Neural cell (in vitro differentiated cells): ENCODE data around the gene RRBP1. TPM values are rescaled to one million over a fixed set of nuclear protein-coding genes. Genes with fewer than 3 reads are reported as not detected.

ENCODE experiments used
- H2AFZ ChIP-seq: fragments of 200-600, 300-800 bp; sonication (generic), shearing (Covaris generic); 2 replicates; pipeline ENCODE4 v1.6.0; 2014; ENCODE audit warnings: low read depth, mild to moderate bottlenecking, antibody characterized with exemption, low read length, moderate library complexity
- H3F3A ChIP-seq: fragments of 200-600 bp; shearing (Covaris generic); 2 replicates; pipeline ENCODE4 v1.6.1; 2016; ENCODE audit warnings: mild to moderate bottlenecking, moderate library complexity, mixed read lengths, antibody characterized with exemption, low read length; ENCODE audit not compliant: insufficient read depth, poor library complexity, severe bottlenecking
- H3K27ac ChIP-seq: fragments of 200-600, 300-800 bp; sonication (generic), shearing (Covaris generic); 2 replicates; pipeline ENCODE4 v1.5.1; 2014; ENCODE audit warnings: mild to moderate bottlenecking, low read length, moderate library complexity
- H3K27me3 ChIP-seq: fragments of 300-800, 200-600 bp; sonication (generic), shearing (Covaris generic); 2 replicates; pipeline ENCODE4 v1.6.0; 2014; ENCODE audit warnings: mild to moderate bottlenecking, low read depth, low read length, moderate library complexity; ENCODE audit not compliant: insufficient read depth
- H3K36me3 ChIP-seq: fragments of 300-800, 200-600 bp; sonication (generic), shearing (Covaris generic); 2 replicates; pipeline ENCODE4 v1.5.1; 2014; ENCODE audit warnings: mild to moderate bottlenecking, antibody characterized with exemption, low read length, moderate library complexity; ENCODE audit not compliant: insufficient read depth
- H3K4me2 ChIP-seq: fragments of 300-800, 200-600 bp; sonication (generic), shearing (Covaris generic); 2 replicates; pipeline ENCODE4 v1.6.0; 2014; ENCODE audit warnings: mild to moderate bottlenecking, low read length
- H3K4me3 ChIP-seq: fragments of 300-800, 200-600 bp; sonication (generic), shearing (Covaris generic); 2 replicates; pipeline ENCODE4 v1.5.1; 2014; ENCODE audit warnings: mild to moderate bottlenecking, low read length, moderate library complexity
- H3K79me2 ChIP-seq: fragments of 200-600 bp; shearing (Covaris generic); replicated peaks from 2 replicates; pipeline ENCODE4 v1.6.0; 2014; ENCODE audit warnings: mild to moderate bottlenecking, low read length, moderate library complexity; ENCODE audit not compliant: insufficient read depth
- H3K9ac ChIP-seq: fragments of 300-800, 200-600 bp; sonication (generic), shearing (Covaris generic); 2 replicates; pipeline ENCODE4 v1.6.1; 2016; ENCODE audit warnings: mild to moderate bottlenecking, low read length, mixed read lengths
- H3K9me2 ChIP-seq: fragments of 200-600 bp; shearing (Covaris generic); 2 replicates; pipeline ENCODE4 v1.6.1; 2016; ENCODE audit warnings: mild to moderate bottlenecking, low read length, mixed read lengths; ENCODE audit not compliant: insufficient read depth
- H3K9me3 ChIP-seq: fragments of 200-600, 300-800 bp; sonication (generic), shearing (Covaris generic); 2 replicates; pipeline ENCODE4 v1.6.1; 2016; ENCODE audit warnings: mild to moderate bottlenecking, mixed run types, low read length, moderate library complexity, mixed read lengths
- H4K20me1 ChIP-seq: fragments of 200-600 bp; shearing (Covaris generic); 2 replicates; pipeline ENCODE4 v1.6.1; 2016; ENCODE audit warnings: mild to moderate bottlenecking, mixed run types; ENCODE audit not compliant: insufficient read depth
- EP300 ChIP-seq: fragments of 450-650 bp; conservative IDR thresholded peaks from 2 replicates; pipeline ENCODE4 v1.6.1; 2014; ENCODE audit warnings: antibody characterized with exemption, mild to moderate bottlenecking, moderate library complexity; ENCODE audit not compliant: poor library complexity, severe bottlenecking
- EZH2 ChIP-seq: fragments of 200-600, 300-800 bp; shearing (Covaris generic), sonication (generic); IDR thresholded peaks from 2 replicates; pipeline ENCODE4 v1.6.1; 2014; ENCODE audit warnings: antibody characterized with exemption, low read length, borderline replicate concordance, mild to moderate bottlenecking; ENCODE audit not compliant: insufficient read depth, poor library complexity, severe bottlenecking
- MXI1 ChIP-seq: fragments of 450-650 bp; conservative IDR thresholded peaks from 2 replicates; pipeline ENCODE4 v1.6.1; 2014; ENCODE audit warnings: antibody characterized with exemption, mild to moderate bottlenecking; ENCODE audit not compliant: poor library complexity, severe bottlenecking
- POLR2AphosphoS5 ChIP-seq: IDR thresholded peaks from 2 replicates; pipeline ENCODE4 v1.6.1; 2012
- RAD21 ChIP-seq: fragments of 450-650 bp; conservative IDR thresholded peaks from 2 replicates; pipeline ENCODE4 v1.6.1; 2014; ENCODE audit warnings: antibody characterized with exemption, mild to moderate bottlenecking, moderate library complexity
- SMC3 ChIP-seq: fragments of 450-650 bp; conservative IDR thresholded peaks from 2 replicates; pipeline ENCODE4 v1.6.1; 2014; ENCODE audit warnings: antibody characterized with exemption, mild to moderate bottlenecking, moderate library complexity; ENCODE audit not compliant: poor library complexity
- TAF1 ChIP-seq: IDR thresholded peaks from 2 replicates; pipeline ENCODE4 v1.6.1; 2012; ENCODE audit warnings: low read depth
- polyA plus RNA-seq: library from polyadenylated mRNA; depleted of rRNA; stranded (reverse); fragments of >200 nt; gene quantifications from 2 replicates; pipeline ENCODE4 v1.2.3, GENCODE V29; 2014
- TF ChIP-seq, protein P1 (sequence below): IDR thresholded peaks from 2 replicates; pipeline ENCODE4 v1.6.1; 2012; ENCODE audit warnings: borderline replicate concordance
- TF ChIP-seq, protein P2 (sequence below): fragments of 450-650 bp; IDR thresholded peaks from 2 replicates; pipeline ENCODE4 v1.5.1; 2014; ENCODE audit warnings: antibody characterized with exemption, mild to moderate bottlenecking, moderate library complexity; ENCODE audit not compliant: poor library complexity, severe bottlenecking

Gene RRBP1
- polyA plus RNA-seq, 1 donor from 2014 or later: 2.2 TPM

DNA sequence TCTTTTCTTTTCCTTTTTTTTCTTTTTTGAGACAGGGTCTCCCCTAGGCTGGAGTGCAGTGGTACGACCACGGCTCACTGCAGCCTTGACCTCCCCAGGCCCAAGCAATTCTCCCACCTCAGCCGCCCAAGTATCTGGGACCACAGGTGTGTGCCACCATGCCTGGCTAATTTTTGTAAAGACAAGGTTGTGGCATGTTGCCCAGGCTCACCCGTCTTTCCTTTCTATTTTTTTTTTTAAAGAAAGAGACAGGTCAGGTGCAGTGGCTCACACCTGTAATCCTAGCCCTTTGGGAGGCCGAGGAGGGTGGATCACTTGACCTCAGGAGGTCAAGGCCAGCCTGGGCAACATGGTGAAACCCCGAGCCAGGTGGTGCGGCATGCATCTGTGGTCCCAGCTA is 34.3 kb upstream of the RRBP1 start:
- H3K36me3 ChIP-seq: no peaks in the 10 kb centered on the region
- no peaks in the 10 kb centered on the region for H4K20me1 ChIP-seq
- no peak overlapping the region for H3K4me3 ChIP-seq
- no peaks in the 10 kb centered on the region for H3F3A ChIP-seq
- TF ChIP-seq EZH2 (no peak), MXI1 (no peak), TAF1 (no peak), POLR2AphosphoS5 (no peak), SMC3 (no peak), EP300 (no peak), RAD21 (no peak)
- TF ChIP-seq, protein P1, sequence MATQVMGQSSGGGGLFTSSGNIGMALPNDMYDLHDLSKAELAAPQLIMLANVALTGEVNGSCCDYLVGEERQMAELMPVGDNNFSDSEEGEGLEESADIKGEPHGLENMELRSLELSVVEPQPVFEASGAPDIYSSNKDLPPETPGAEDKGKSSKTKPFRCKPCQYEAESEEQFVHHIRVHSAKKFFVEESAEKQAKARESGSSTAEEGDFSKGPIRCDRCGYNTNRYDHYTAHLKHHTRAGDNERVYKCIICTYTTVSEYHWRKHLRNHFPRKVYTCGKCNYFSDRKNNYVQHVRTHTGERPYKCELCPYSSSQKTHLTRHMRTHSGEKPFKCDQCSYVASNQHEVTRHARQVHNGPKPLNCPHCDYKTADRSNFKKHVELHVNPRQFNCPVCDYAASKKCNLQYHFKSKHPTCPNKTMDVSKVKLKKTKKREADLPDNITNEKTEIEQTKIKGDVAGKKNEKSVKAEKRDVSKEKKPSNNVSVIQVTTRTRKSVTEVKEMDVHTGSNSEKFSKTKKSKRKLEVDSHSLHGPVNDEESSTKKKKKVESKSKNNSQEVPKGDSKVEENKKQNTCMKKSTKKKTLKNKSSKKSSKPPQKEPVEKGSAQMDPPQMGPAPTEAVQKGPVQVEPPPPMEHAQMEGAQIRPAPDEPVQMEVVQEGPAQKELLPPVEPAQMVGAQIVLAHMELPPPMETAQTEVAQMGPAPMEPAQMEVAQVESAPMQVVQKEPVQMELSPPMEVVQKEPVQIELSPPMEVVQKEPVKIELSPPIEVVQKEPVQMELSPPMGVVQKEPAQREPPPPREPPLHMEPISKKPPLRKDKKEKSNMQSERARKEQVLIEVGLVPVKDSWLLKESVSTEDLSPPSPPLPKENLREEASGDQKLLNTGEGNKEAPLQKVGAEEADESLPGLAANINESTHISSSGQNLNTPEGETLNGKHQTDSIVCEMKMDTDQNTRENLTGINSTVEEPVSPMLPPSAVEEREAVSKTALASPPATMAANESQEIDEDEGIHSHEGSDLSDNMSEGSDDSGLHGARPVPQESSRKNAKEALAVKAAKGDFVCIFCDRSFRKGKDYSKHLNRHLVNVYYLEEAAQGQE: no peak
- TF ChIP-seq, protein P2, sequence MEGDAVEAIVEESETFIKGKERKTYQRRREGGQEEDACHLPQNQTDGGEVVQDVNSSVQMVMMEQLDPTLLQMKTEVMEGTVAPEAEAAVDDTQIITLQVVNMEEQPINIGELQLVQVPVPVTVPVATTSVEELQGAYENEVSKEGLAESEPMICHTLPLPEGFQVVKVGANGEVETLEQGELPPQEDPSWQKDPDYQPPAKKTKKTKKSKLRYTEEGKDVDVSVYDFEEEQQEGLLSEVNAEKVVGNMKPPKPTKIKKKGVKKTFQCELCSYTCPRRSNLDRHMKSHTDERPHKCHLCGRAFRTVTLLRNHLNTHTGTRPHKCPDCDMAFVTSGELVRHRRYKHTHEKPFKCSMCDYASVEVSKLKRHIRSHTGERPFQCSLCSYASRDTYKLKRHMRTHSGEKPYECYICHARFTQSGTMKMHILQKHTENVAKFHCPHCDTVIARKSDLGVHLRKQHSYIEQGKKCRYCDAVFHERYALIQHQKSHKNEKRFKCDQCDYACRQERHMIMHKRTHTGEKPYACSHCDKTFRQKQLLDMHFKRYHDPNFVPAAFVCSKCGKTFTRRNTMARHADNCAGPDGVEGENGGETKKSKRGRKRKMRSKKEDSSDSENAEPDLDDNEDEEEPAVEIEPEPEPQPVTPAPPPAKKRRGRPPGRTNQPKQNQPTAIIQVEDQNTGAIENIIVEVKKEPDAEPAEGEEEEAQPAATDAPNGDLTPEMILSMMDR: no peak
- no peaks in the 10 kb centered on the region for H3K9me2 ChIP-seq
- no peak overlapping the region for H3K27ac ChIP-seq
- no peaks in the 10 kb centered on the region for H3K27me3 ChIP-seq
- no peak overlapping the region for H3K4me2 ChIP-seq
- H3K79me2 ChIP-seq: no peaks in the 10 kb centered on the region
- H3K9me3 ChIP-seq: no peaks in the 10 kb centered on the region
- H2AFZ ChIP-seq: no peak overlapping the region
- no peak overlapping the region for H3K9ac ChIP-seq

DNA sequence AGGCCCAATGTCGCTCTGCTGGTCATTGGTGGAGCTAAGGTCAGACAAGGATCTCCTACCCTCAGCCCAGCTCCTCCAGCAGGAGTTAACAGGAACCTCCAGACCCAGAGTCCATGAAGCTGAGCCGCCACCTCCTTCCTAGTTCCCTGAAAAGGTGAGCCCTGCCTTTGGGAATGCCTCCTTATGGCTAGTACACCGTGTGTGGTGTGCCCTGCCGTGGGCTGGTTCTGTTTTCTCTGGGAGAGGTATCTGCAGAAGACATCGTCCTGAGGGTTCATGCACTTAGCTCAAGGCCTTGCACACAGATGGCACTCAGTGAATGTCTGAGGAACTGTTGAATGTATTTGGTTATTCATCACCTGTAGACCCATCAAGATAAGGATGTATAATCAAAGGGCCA is 33.0 kb upstream of the RRBP1 start:
- Histone ChIP-seq H3K27ac (no peak overlapping the region), H3K79me2 (no peaks in the 10 kb centered on the region), H3K36me3 (no peaks in the 10 kb centered on the region), H3K4me2 (no peak overlapping the region), H3F3A (no peaks in the 10 kb centered on the region), H3K9me3 (no peaks in the 10 kb centered on the region), H3K4me3 (no peak overlapping the region), H3K9ac (no peak overlapping the region), H3K27me3 (no peaks in the 10 kb centered on the region), H3K9me2 (no peaks in the 10 kb centered on the region), H4K20me1 (no peaks in the 10 kb centered on the region), H2AFZ (no peak overlapping the region)
- no peak for TF ChIP-seq MXI1
- TF ChIP-seq, protein P2: no peak
